Mesenchymal stem cell (in vitro differentiated cells and primary cell): Measurements from ENCODE around the gene RPS6KA5.
"Not testable (repeated sequence)": the region's sequence is repeated elsewhere in the genome, so short reads cannot be mapped to it uniquely, and the experiment has no call there.

ENCODE experiments used
- DNase-seq: peaks from one replicate; pipeline ENCODE4 v3.0.0-alpha.2; 2013
- H2AFZ ChIP-seq: one replicate; pipeline ENCODE4 v1.6.1; 2013; ENCODE audit warnings: low read depth, mild to moderate bottlenecking, control low read depth, inconsistent platforms, low read length, moderate library complexity
- H2AK5ac ChIP-seq: 2 replicates; pipeline ENCODE4 v1.6.1; 2013; ENCODE audit warnings: low read length, moderate library complexity, mild to moderate bottlenecking, inconsistent platforms; ENCODE audit not compliant: severe bottlenecking
- H2BK120ac ChIP-seq: one replicate; pipeline ENCODE4 v1.6.1; 2013; ENCODE audit warnings: low read depth, mild to moderate bottlenecking, inconsistent platforms, low read length, moderate library complexity
- H2BK12ac ChIP-seq, 2 experiments: one replicate each; pipeline ENCODE4 v1.6.1; 2013; ENCODE audit warnings: inconsistent platforms in 2 of 2, low read length in 2 of 2, mild to moderate bottlenecking in 2 of 2, moderate library complexity in 2 of 2, control low read depth in 1 of 2
- H2BK15ac ChIP-seq: one replicate; pipeline ENCODE4 v1.6.1; 2013; ENCODE audit warnings: mild to moderate bottlenecking, low read depth, inconsistent platforms; ENCODE audit not compliant: poor library complexity, severe bottlenecking
- H2BK5ac ChIP-seq: 2 replicates; pipeline ENCODE4 v1.6.1; 2013; ENCODE audit warnings: low read depth, mild to moderate bottlenecking, low read length, control low read depth, inconsistent platforms; ENCODE audit not compliant: poor library complexity, severe bottlenecking
- H3K14ac ChIP-seq, 2 experiments: one replicate each; pipeline ENCODE4 v1.6.1; 2013; ENCODE audit warnings: inconsistent platforms in 2 of 2, low read length in 2 of 2, control low read depth in 1 of 2, mild to moderate bottlenecking in 1 of 2, moderate library complexity in 1 of 2
- H3K18ac ChIP-seq, 2 experiments: one replicate each; pipeline ENCODE4 v1.6.1; 2013; ENCODE audit warnings: inconsistent platforms in 2 of 2, low read length in 2 of 2, control low read depth in 1 of 2, low read depth in 1 of 2, mild to moderate bottlenecking in 1 of 2
- H3K23ac ChIP-seq, 2 experiments: one replicate each; pipeline ENCODE4 v1.6.1; 2013; ENCODE audit warnings: inconsistent platforms in 2 of 2, low read length in 2 of 2, mild to moderate bottlenecking in 2 of 2, moderate library complexity in 2 of 2, control low read depth in 1 of 2
- H3K27ac ChIP-seq: 2 replicates; pipeline ENCODE4 v1.5.1; 2013; ENCODE audit warnings: mild to moderate bottlenecking, moderate library complexity, low read length, control low read depth, inconsistent platforms; ENCODE audit not compliant: poor library complexity, severe bottlenecking
- H3K27me3 ChIP-seq, 2 experiments: 2 replicates each; pipeline versions ENCODE4 v1.6.1 to v1.7.0; 2013; ENCODE audit warnings: low read length in 2 of 2, mild to moderate bottlenecking in 2 of 2, moderate library complexity in 2 of 2, control low read depth in 1 of 2, inconsistent platforms in 1 of 2; ENCODE audit not compliant: control insufficient read depth in 1 of 2, insufficient read depth in 1 of 2
- H3K36me3 ChIP-seq, 2 experiments: 2 replicates each; pipeline versions ENCODE4 v1.6.1 to v1.7.0; 2013; ENCODE audit warnings: low read length in 2 of 2, control low read depth in 1 of 2, inconsistent platforms in 1 of 2, low read depth in 1 of 2, mild to moderate bottlenecking in 1 of 2; ENCODE audit not compliant: insufficient read depth in 2 of 2, control insufficient read depth in 1 of 2
- H3K4ac ChIP-seq, 2 experiments: one replicate each; pipeline ENCODE4 v1.6.1; 2013; ENCODE audit warnings: inconsistent platforms in 2 of 2, low read length in 2 of 2, mild to moderate bottlenecking in 2 of 2, moderate library complexity in 2 of 2, control low read depth in 1 of 2, low read depth in 1 of 2
- H3K4me1 ChIP-seq: 2 replicates; pipeline ENCODE4 v1.6.1; 2013; ENCODE audit warnings: low read depth, low read length, control low read depth; ENCODE audit not compliant: control insufficient read depth, insufficient read depth
- H3K4me2 ChIP-seq: 2 replicates; pipeline ENCODE4 v1.6.1; 2013; ENCODE audit warnings: low read length, mild to moderate bottlenecking, inconsistent platforms; ENCODE audit not compliant: poor library complexity, severe bottlenecking
- H3K4me3 ChIP-seq, 2 experiments: 2 replicates each; pipeline versions ENCODE4 v1.5.1 to v1.7.0; 2013; ENCODE audit warnings: low read length in 2 of 2, mild to moderate bottlenecking in 2 of 2, control low read depth in 1 of 2, low read depth in 1 of 2; ENCODE audit not compliant: insufficient read depth in 1 of 2
- H3K79me1 ChIP-seq: replicated peaks from 2 replicates; pipeline ENCODE4 v1.6.1; 2013; ENCODE audit warnings: mild to moderate bottlenecking, control low read depth, low read length, inconsistent platforms; ENCODE audit not compliant: poor library complexity, severe bottlenecking
- H3K9ac ChIP-seq: 2 replicates; pipeline ENCODE4 v1.7.0; 2013; ENCODE audit warnings: mild to moderate bottlenecking, low read length, moderate library complexity
- H3K9me3 ChIP-seq: 2 replicates; pipeline ENCODE4 v1.7.0; 2013; ENCODE audit warnings: mild to moderate bottlenecking, low read length; ENCODE audit not compliant: control insufficient read depth
- H4K8ac ChIP-seq: one replicate; pipeline ENCODE4 v1.6.1; 2013; ENCODE audit warnings: inconsistent platforms, mild to moderate bottlenecking, low read length, moderate library complexity
- H4K91ac ChIP-seq: one replicate; pipeline ENCODE4 v1.6.1; 2013; ENCODE audit warnings: mild to moderate bottlenecking, low read length, inconsistent platforms
- WGBS: methylation state at CpG from one replicate; pipeline ENCODE4 v1.1.7; 2013; ENCODE audit warnings: mixed read lengths; 5-methylcytosine and 5-hydroxymethylcytosine counted together

The RPS6KA5 gene

GRCh38 chr14:91038439-91038838, 22.0 kb downstream of the RPS6KA5 start:
- H3K14ac ChIP-seq: no peak overlapping the region
- peaks cover 1% of the 10 kb centered on the region for H3K4me1 ChIP-seq
- peaks cover 0 to 2% of the 10 kb centered on the region in 2 experiments for H3K27me3 ChIP-seq
- H3K27ac ChIP-seq: no peak overlapping the region
- no peak overlapping the region for H4K8ac ChIP-seq
- no peak overlapping the region for H2AK5ac ChIP-seq
- H2BK120ac ChIP-seq: no peak overlapping the region
- no peak overlapping the region for H2BK12ac ChIP-seq
- H3K4ac ChIP-seq: no peak overlapping the region
- no peak overlapping the region for H3K18ac ChIP-seq
- no peak overlapping the region for H4K91ac ChIP-seq
- H2AFZ ChIP-seq: no peak overlapping the region
- H3K36me3 ChIP-seq: no peaks in the 10 kb centered on the region
- no peak for DNase-seq
- no peak overlapping the region for H3K23ac ChIP-seq
- H3K9me3 ChIP-seq: no peaks in the 10 kb centered on the region
- 100% methylated on average over 1 of the region's 1 CpG for WGBS
- no peak overlapping the region for H3K4me2 ChIP-seq
- H3K79me1 ChIP-seq: peaks cover 18% of the 10 kb centered on the region
- H2BK5ac ChIP-seq: no peak overlapping the region
- H3K4me3 ChIP-seq: no peak overlapping the region
- H2BK15ac ChIP-seq: no peak overlapping the region
- H3K9ac ChIP-seq: peak overlapping the region; percentile 53

- 97% methylated on average over 2 of the region's 2 CpGs for WGBS
Measured at GRCh38 chr14:91036741-91037469, 23.5 kb downstream of the RPS6KA5 start.

GRCh38 chr14:91035855-91036254, 24.6 kb downstream of the RPS6KA5 start:
- Histone ChIP-seq H2AFZ (no peak overlapping the region), H4K8ac (no peak overlapping the region), H3K36me3 (no peaks in the 10 kb centered on the region), H2BK15ac (no peak overlapping the region), H3K79me1 (peaks cover 14% of the 10 kb centered on the region), H3K4me1 (no peaks in the 10 kb centered on the region), H3K18ac (no peak overlapping the region), H4K91ac (no peak overlapping the region), H3K4me2 (no peak overlapping the region), H2BK5ac (no peak overlapping the region), H3K4ac (no peak overlapping the region), H3K27me3 (no peaks in the 10 kb centered on the region), H3K9me3 (no peaks in the 10 kb centered on the region), H3K27ac (no peak overlapping the region), H2BK120ac (no peak overlapping the region), H3K14ac (no peak overlapping the region), H3K4me3 (no peak overlapping the region), H3K9ac (no peak overlapping the region), H3K23ac (no peak overlapping the region), H2AK5ac (no peak overlapping the region), H2BK12ac (no peak overlapping the region)
- no CpG with 5 or more reads among the region's 1 CpG for WGBS
- DNase-seq: no peak

More at GRCh38 chr14:91036741-91037469, 23.5 kb downstream of the RPS6KA5 start:
- Histone ChIP-seq H4K91ac (no peak overlapping the region), H3K4me2 (no peak overlapping the region), H2BK120ac (no peak overlapping the region), H3K23ac (no peak overlapping the region), H3K9me3 (no peaks in the 10 kb centered on the region), H3K4me1 (no peaks in the 10 kb centered on the region), H3K14ac (no peak overlapping the region), H3K9ac (no peak overlapping the region), H3K79me1 (peaks cover 14% of the 10 kb centered on the region), H3K4ac (no peak overlapping the region), H3K36me3 (no peaks in the 10 kb centered on the region), H3K18ac (no peak overlapping the region), H2BK15ac (no peak overlapping the region), H3K27ac (no peak overlapping the region), H2AFZ (no peak overlapping the region), H3K27me3 (no peaks in the 10 kb centered on the region), H2AK5ac (no peak overlapping the region), H2BK12ac (no peak overlapping the region), H3K4me3 (no peak overlapping the region), H4K8ac (no peak overlapping the region), H2BK5ac (no peak overlapping the region)
- no peak for DNase-seq

GRCh38 chr14:91034379-91034778, 26.1 kb downstream of the RPS6KA5 start:
- not testable (repeated sequence) for H2BK15ac ChIP-seq, H3K18ac ChIP-seq, H3K4ac ChIP-seq, H3K14ac ChIP-seq, H3K4me3 ChIP-seq, H3K36me3 ChIP-seq, H2BK12ac ChIP-seq, H3K27ac ChIP-seq, H2AFZ ChIP-seq, H4K91ac ChIP-seq, H3K4me2 ChIP-seq, DNase-seq, H3K9me3 ChIP-seq, H2BK120ac ChIP-seq, H3K23ac ChIP-seq, H3K4me1 ChIP-seq, H3K9ac ChIP-seq, H2BK5ac ChIP-seq, H4K8ac ChIP-seq, H2AK5ac ChIP-seq, H3K27me3 ChIP-seq
- peaks cover 14% of the 10 kb centered on the region for H3K79me1 ChIP-seq
- 90% methylated on average over 9 of the region's 10 CpGs for WGBS
